ENCODE results near the gene COL15A1.

COL15A1 gene

GRCh38 chr9:98994172-98995058 is 50.7 kb downstream of the COL15A1 start:
- H3K9me3 ChIP-seq (ENCODE audit: control insufficient read depth, insufficient read depth, low read length), result no peaks in the 10 kb centered on the region
- no peak overlapping the region for H3K4me2 ChIP-seq (ENCODE audit: low read length)
- TF ChIP-seq, protein P1, sequence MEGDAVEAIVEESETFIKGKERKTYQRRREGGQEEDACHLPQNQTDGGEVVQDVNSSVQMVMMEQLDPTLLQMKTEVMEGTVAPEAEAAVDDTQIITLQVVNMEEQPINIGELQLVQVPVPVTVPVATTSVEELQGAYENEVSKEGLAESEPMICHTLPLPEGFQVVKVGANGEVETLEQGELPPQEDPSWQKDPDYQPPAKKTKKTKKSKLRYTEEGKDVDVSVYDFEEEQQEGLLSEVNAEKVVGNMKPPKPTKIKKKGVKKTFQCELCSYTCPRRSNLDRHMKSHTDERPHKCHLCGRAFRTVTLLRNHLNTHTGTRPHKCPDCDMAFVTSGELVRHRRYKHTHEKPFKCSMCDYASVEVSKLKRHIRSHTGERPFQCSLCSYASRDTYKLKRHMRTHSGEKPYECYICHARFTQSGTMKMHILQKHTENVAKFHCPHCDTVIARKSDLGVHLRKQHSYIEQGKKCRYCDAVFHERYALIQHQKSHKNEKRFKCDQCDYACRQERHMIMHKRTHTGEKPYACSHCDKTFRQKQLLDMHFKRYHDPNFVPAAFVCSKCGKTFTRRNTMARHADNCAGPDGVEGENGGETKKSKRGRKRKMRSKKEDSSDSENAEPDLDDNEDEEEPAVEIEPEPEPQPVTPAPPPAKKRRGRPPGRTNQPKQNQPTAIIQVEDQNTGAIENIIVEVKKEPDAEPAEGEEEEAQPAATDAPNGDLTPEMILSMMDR (IDR thresholded peaks at IDR 0.05; ENCODE audit: low read depth, low read length, poor library complexity, severe bottlenecking), result no peak
- H3K36me3 ChIP-seq (ENCODE audit: control insufficient read depth, low read length), result no peaks in the 10 kb centered on the region
- H4K20me1 ChIP-seq (ENCODE audit: control insufficient read depth, insufficient read depth, low read depth, low read length), result no peaks in the 10 kb centered on the region
- H3K9me2 ChIP-seq (replicated peaks; ENCODE audit: control insufficient read depth, low read length), result no peaks in the 10 kb centered on the region
- no peak overlapping the region for H3K4me3 ChIP-seq (ENCODE audit: low read length)
- H3F3A ChIP-seq (ENCODE audit: control insufficient read depth, insufficient read depth), result no peaks in the 10 kb centered on the region
- H3K79me2 ChIP-seq (ENCODE audit: control insufficient read depth, low read length), result no peaks in the 10 kb centered on the region
- H3K27ac ChIP-seq (ENCODE audit: low read depth, low read length), result no peak overlapping the region
- peaks cover 13% of the 10 kb centered on the region for H3K4me1 ChIP-seq (ENCODE audit: control insufficient read depth, low read length)
- peaks cover 17% of the 10 kb centered on the region for H3K27me3 ChIP-seq (ENCODE audit: control insufficient read depth, low read length)

DNA sequence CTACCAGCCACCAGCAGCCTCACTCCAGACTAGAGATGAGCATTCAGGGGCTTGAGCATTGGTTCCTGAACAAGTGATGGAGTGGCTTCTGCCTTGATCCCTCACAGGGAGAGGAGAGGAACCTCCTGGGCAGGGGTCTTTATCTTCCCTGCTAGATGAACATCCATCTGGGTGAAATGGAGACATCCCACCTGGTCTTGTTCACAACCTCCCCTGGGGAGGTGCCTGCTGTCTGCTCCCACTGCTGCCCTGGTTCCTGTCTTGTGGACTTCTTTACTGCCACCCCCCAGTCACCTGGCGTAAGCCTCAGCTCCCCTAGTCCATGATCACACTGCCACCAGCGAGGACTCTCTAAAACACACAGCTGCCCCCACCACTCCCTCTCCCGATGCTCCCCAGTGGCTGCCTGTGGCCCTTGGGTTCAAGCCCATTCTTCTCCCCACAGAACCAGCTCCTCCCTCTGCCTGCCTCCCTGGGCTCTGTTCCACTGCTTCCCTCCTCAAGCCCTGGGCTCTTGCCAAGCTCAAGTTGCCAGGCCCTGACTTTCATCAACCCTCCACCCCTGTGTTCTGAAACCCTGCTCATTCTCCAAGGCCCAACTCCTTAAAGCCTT is 51.5 kb downstream of the COL15A1 start:
- Histone ChIP-seq H3K79me2 (ENCODE audit: control insufficient read depth, low read length) (no peaks in the 10 kb centered on the region), H3K4me3 (ENCODE audit: low read length) (no peak overlapping the region), H3K36me3 (ENCODE audit: control insufficient read depth, low read length) (no peaks in the 10 kb centered on the region), H3K4me2 (ENCODE audit: low read length) (no peak overlapping the region), H3K27ac (ENCODE audit: low read depth, low read length) (no peak overlapping the region), H3K9me2 (replicated peaks; ENCODE audit: control insufficient read depth, low read length) (no peaks in the 10 kb centered on the region), H3F3A (ENCODE audit: control insufficient read depth, insufficient read depth) (no peaks in the 10 kb centered on the region), H4K20me1 (ENCODE audit: control insufficient read depth, insufficient read depth, low read depth, low read length) (no peaks in the 10 kb centered on the region), H3K9me3 (ENCODE audit: control insufficient read depth, insufficient read depth, low read length) (no peaks in the 10 kb centered on the region), H3K4me1 (ENCODE audit: control insufficient read depth, low read length) (peaks cover 13% of the 10 kb centered on the region), H3K27me3 (ENCODE audit: control insufficient read depth, low read length) (peaks cover 17% of the 10 kb centered on the region)
- no peak for TF ChIP-seq EZH2phosphoT487 (IDR thresholded peaks at IDR 0.05; ENCODE audit: borderline replicate concordance, low read length)
- TF ChIP-seq, protein P1 (IDR thresholded peaks at IDR 0.05; ENCODE audit: low read depth, low read length, poor library complexity, severe bottlenecking), result no peak

- H3K36me3 ChIP-seq (ENCODE audit: control insufficient read depth, low read length), result no peaks in the 10 kb centered on the region
- H3K79me2 ChIP-seq (ENCODE audit: control insufficient read depth, low read length), result no peaks in the 10 kb centered on the region
- H3K9me3 ChIP-seq (ENCODE audit: control insufficient read depth, insufficient read depth, low read length), result no peaks in the 10 kb centered on the region
- H3K4me2 ChIP-seq (ENCODE audit: low read length), result no peak overlapping the region
- H3K4me3 ChIP-seq (ENCODE audit: low read length), result no peak overlapping the region
- no peaks in the 10 kb centered on the region for H4K20me1 ChIP-seq (ENCODE audit: control insufficient read depth, insufficient read depth, low read depth, low read length)
- H3F3A ChIP-seq (ENCODE audit: control insufficient read depth, insufficient read depth), result no peaks in the 10 kb centered on the region
- peaks cover 15% of the 10 kb centered on the region for H3K4me1 ChIP-seq (ENCODE audit: control insufficient read depth, low read length)
- TF ChIP-seq, protein P1 (IDR thresholded peaks at IDR 0.05; ENCODE audit: low read depth, low read length, poor library complexity, severe bottlenecking), result no peak
- no peak for TF ChIP-seq EZH2phosphoT487 (IDR thresholded peaks at IDR 0.05; ENCODE audit: borderline replicate concordance, low read length)
- H3K9me2 ChIP-seq (replicated peaks; ENCODE audit: control insufficient read depth, low read length), result no peaks in the 10 kb centered on the region
- peaks cover 17% of the 10 kb centered on the region for H3K27me3 ChIP-seq (ENCODE audit: control insufficient read depth, low read length)
- H3K27ac ChIP-seq (ENCODE audit: low read depth, low read length), result no peak overlapping the region
These were observed 52.3 kb downstream of the COL15A1 start for GRCh38 chr9:98995971-98996504.
